IMR-90 (cell line): ENCODE results near the gene GPR15LG. TPM values are rescaled to one million over a fixed set of nuclear protein-coding genes. Genes with fewer than 3 reads are reported as not detected.

Source experiments
- ATAC-seq: fragments of 200-7000 bp; cut with Tn5 transposase; 2 replicates; pipeline ENCODE4 v1.9.1; 2020; ENCODE audit warnings: low read depth, mild to moderate bottlenecking, moderate library complexity
- BruUV-seq: library from RNA; stranded (reverse); fragments of 400-500 nt; replicated peaks from 2 replicates; lab custom pipeline; 2021; lab: Mats Ljungman, UMichigan
- CTCF ChIA-PET: fragments of 300-600 bp; formaldehyde crosslinking; extraction: SDS; loops from one replicate; lab custom pipeline; 2021; ENCODE audit warnings: antibody characterized with exemption; lab: Yijun Ruan, JAX
- POLR2A ChIA-PET: fragments of 300-600 bp; sonication (Branson Sonifier 250); formaldehyde crosslinking; loops from one replicate; lab custom pipeline; 2022; ENCODE audit warnings: antibody characterized with exemption; ENCODE audit not compliant: unreplicated experiment; lab: Charles Lee
- DNase-seq: peaks from one replicate; pipeline ENCODE4 v3.0.0; 2013
- H2AFZ ChIP-seq: replicated peaks from 2 replicates; pipeline ENCODE3; 2013; ENCODE audit warnings: low read length, mild to moderate bottlenecking; ENCODE audit not compliant: poor library complexity
- H2AK5ac ChIP-seq: 2 replicates; pipeline ENCODE4 v1.6.1; 2013; ENCODE audit warnings: low read depth, low read length, inconsistent platforms
- H2AK9ac ChIP-seq: replicated peaks from 2 replicates; pipeline ENCODE3; 2013; ENCODE audit warnings: mild to moderate bottlenecking, low read depth, low read length, moderate library complexity; ENCODE audit not compliant: poor library complexity
- H2BK120ac ChIP-seq: 2 replicates; pipeline ENCODE4 v1.6.1; 2013; ENCODE audit warnings: low read depth, low read length, inconsistent platforms
- H2BK15ac ChIP-seq: 3 replicates; pipeline ENCODE4 v1.6.1; 2013; ENCODE audit warnings: low read depth, low read length, inconsistent platforms
- H2BK20ac ChIP-seq: 2 replicates; pipeline ENCODE4 v1.6.1; 2013; ENCODE audit warnings: low read depth, mild to moderate bottlenecking, inconsistent platforms, low read length, moderate library complexity
- H2BK5ac ChIP-seq: 2 replicates; pipeline ENCODE4 v1.6.1; 2013; ENCODE audit warnings: mild to moderate bottlenecking, low read depth, low read length, inconsistent platforms; ENCODE audit not compliant: poor library complexity, severe bottlenecking
- H3K14ac ChIP-seq: replicated peaks from 2 replicates; pipeline ENCODE4 v1.6.1; 2013; ENCODE audit warnings: low read depth, low read length, inconsistent platforms
- H3K18ac ChIP-seq: 2 replicates; pipeline ENCODE4 v1.6.1; 2013; ENCODE audit warnings: low read depth, low read length, control low read depth
- H3K23ac ChIP-seq: 2 replicates; pipeline ENCODE4 v1.6.1; 2013; ENCODE audit warnings: low read depth, low read length, inconsistent platforms
- H3K27ac ChIP-seq: 2 replicates; pipeline ENCODE4 v1.5.1; 2013; ENCODE audit warnings: mild to moderate bottlenecking, control low read depth, low read length; ENCODE audit not compliant: insufficient read depth
- H3K27me3 ChIP-seq: 2 replicates; pipeline ENCODE4 v1.6.1; 2013; ENCODE audit warnings: low read length; ENCODE audit not compliant: control insufficient read depth, insufficient read depth
- H3K36me3 ChIP-seq: 2 replicates; pipeline ENCODE4 v1.6.1; 2013; ENCODE audit warnings: low read length, mixed read lengths; ENCODE audit not compliant: control insufficient read depth, insufficient read depth
- H3K4ac ChIP-seq: 2 replicates; pipeline ENCODE4 v1.6.1; 2013; ENCODE audit warnings: low read depth, low read length, inconsistent platforms
- H3K4me1 ChIP-seq: 2 replicates; pipeline ENCODE4 v1.6.1; 2013; ENCODE audit warnings: low read length, mixed read lengths; ENCODE audit not compliant: control insufficient read depth, insufficient read depth
- H3K4me2 ChIP-seq: 2 replicates; pipeline ENCODE4 v1.6.1; 2013; ENCODE audit warnings: low read depth, mild to moderate bottlenecking, control low read depth, low read length, moderate library complexity
- H3K4me3 ChIP-seq: 2 replicates; pipeline ENCODE4 v1.5.1; 2013; ENCODE audit warnings: low read depth, mild to moderate bottlenecking, control low read depth, low read length, moderate library complexity; ENCODE audit not compliant: insufficient read depth
- H3K56ac ChIP-seq: 2 replicates; pipeline ENCODE4 v1.6.1; 2013; ENCODE audit warnings: low read length, inconsistent platforms; ENCODE audit not compliant: insufficient read depth; ENCODE audit errors: extremely low read depth
- H3K79me1 ChIP-seq, 2 experiments: 2 replicates each; pipeline ENCODE4 v1.6.1; 2013; ENCODE audit warnings: low read length in 2 of 2, inconsistent platforms in 1 of 2, low read depth in 1 of 2
- H3K9ac ChIP-seq: 2 replicates; pipeline ENCODE4 v1.6.1; 2013; ENCODE audit warnings: low read depth, low read length, control low read depth
- H3K9me1 ChIP-seq: 2 replicates; pipeline ENCODE4 v1.6.1; 2013; ENCODE audit warnings: low read length, inconsistent platforms; ENCODE audit not compliant: insufficient read depth
- H3K9me3 ChIP-seq: 2 replicates; pipeline ENCODE4 v1.6.1; 2013; ENCODE audit warnings: low read length; ENCODE audit not compliant: control insufficient read depth, insufficient read depth
- H4K20me1 ChIP-seq: 2 replicates; pipeline ENCODE4 v1.6.1; 2013; ENCODE audit warnings: low read length, inconsistent platforms; ENCODE audit not compliant: insufficient read depth
- H4K5ac ChIP-seq: 2 replicates; pipeline ENCODE4 v1.6.1; 2013; ENCODE audit warnings: mild to moderate bottlenecking, low read depth, low read length, control low read depth
- H4K8ac ChIP-seq, 2 experiments: 2 replicates each; pipeline ENCODE4 v1.6.1; 2013; ENCODE audit warnings: low read depth in 2 of 2, low read length in 2 of 2, control low read depth in 1 of 2, inconsistent platforms in 1 of 2
- H4K91ac ChIP-seq: 2 replicates; pipeline ENCODE4 v1.6.1; 2013; ENCODE audit warnings: low read depth, low read length, inconsistent platforms; ENCODE audit not compliant: insufficient read depth
- BHLHE40 ChIP-seq: fragments of 150-350 bp; IDR thresholded peaks from 2 replicates; pipeline ENCODE4 v1.6.1; 2016; ENCODE audit warnings: mild to moderate bottlenecking, low read depth, low read length
- CEBPB ChIP-seq: IDR thresholded peaks from 2 replicates; pipeline ENCODE4 v1.6.1; 2012; ENCODE audit warnings: low read depth, low read length, improper control_type of control experiment
- CHD1 ChIP-seq: IDR thresholded peaks from 2 replicates; pipeline ENCODE4 v1.6.1; 2012; ENCODE audit warnings: low read depth, low read length, improper control_type of control experiment
- FOS ChIP-seq: fragments of 150-350 bp; IDR thresholded peaks from 2 replicates; pipeline ENCODE4 v1.6.1; 2016; ENCODE audit warnings: low read depth, low read length
- MAFK ChIP-seq: IDR thresholded peaks from 2 replicates; pipeline ENCODE4 v1.6.1; 2012; ENCODE audit warnings: low read depth, low read length, improper control_type of control experiment
- MAZ ChIP-seq: IDR thresholded peaks from 2 replicates; pipeline ENCODE4 v1.6.1; 2012; ENCODE audit warnings: low read depth, mild to moderate bottlenecking, low read length, improper control_type of control experiment, moderate library complexity, borderline replicate concordance
- MXI1 ChIP-seq: IDR thresholded peaks from 2 replicates; pipeline ENCODE4 v1.6.1; 2012; ENCODE audit warnings: low read depth, mild to moderate bottlenecking, low read length, moderate library complexity, borderline replicate concordance
- NFE2L2 ChIP-seq: fragments of 150-350 bp; IDR thresholded peaks from 2 replicates; pipeline ENCODE4 v1.6.1; 2016; ENCODE audit warnings: low read depth, mild to moderate bottlenecking, low read length
- POLR2A ChIP-seq: IDR thresholded peaks from 2 replicates; pipeline ENCODE4 v1.6.1; 2012; ENCODE audit warnings: mild to moderate bottlenecking, low read depth, low read length
- RCOR1 ChIP-seq: IDR thresholded peaks from 2 replicates; pipeline ENCODE4 v1.6.1; 2012; ENCODE audit warnings: mild to moderate bottlenecking, low read length, improper control_type of control experiment; ENCODE audit not compliant: insufficient replicate concordance
- RFX5 ChIP-seq: IDR thresholded peaks from 2 replicates; pipeline ENCODE4 v1.8.0; 2012; ENCODE audit warnings: low read depth, mild to moderate bottlenecking, low read length, moderate library complexity
- SMC3 ChIP-seq: fragments of 150-350 bp; IDR thresholded peaks from 2 replicates; pipeline ENCODE4 v1.6.1; 2016; ENCODE audit warnings: low read depth, mild to moderate bottlenecking, antibody characterized with exemption, low read length, moderate library complexity
- USF2 ChIP-seq: fragments of 150-350 bp; IDR thresholded peaks from 2 replicates; pipeline ENCODE4 v1.6.1; 2017; ENCODE audit warnings: mild to moderate bottlenecking, antibody characterized with exemption, low read length, low read depth
- WGBS, 2 experiments: methylation state at CpG; one replicate each; pipeline versions ENCODE4 v1.1.5 to v1.1.7; 2013; ENCODE audit warnings: missing lambda C conversion rate in 2 of 2; ENCODE audit not compliant: insufficient read length in 1 of 2; ENCODE audit errors: extremely low coverage in 2 of 2; 5-methylcytosine and 5-hydroxymethylcytosine counted together
- dilution Hi-C: fragments of 300-500 bp; cut with HindIII; formaldehyde crosslinking; loops from one replicate; pipeline ENCODE4 v1.14.3; 2018; ENCODE audit warnings: low sequenced_read_pairs; ENCODE audit not compliant: unreplicated experiment
- in situ Hi-C: fragments of 300-500 bp; cut with MboI; formaldehyde crosslinking; loops from 3 replicates; pipeline ENCODE4 v1.14.3; 2019; ENCODE audit warnings: low sequenced_read_pairs, inconsistent platforms, mixed read lengths
- intact Hi-C: fragments of 100-400 bp; cut with micrococcal nuclease; formaldehyde crosslinking; loops from 2 replicates; pipeline ENCODE4 v1.10.0; 2022
- polyA plus RNA-seq, 3 experiments: library from polyadenylated mRNA; depleted of rRNA; stranded (reverse); fragments of >200 nt; gene quantifications; 2 replicates each; pipeline ENCODE4 v1.2.3, GENCODE V29; 2012; ENCODE audit warnings: low replicate concordance in 1 of 3
- total RNA-seq: library from RNA; depleted of rRNA; stranded (reverse); fragments of >200 nt; gene quantifications from 2 replicates; pipeline ENCODE4 v1.2.3, GENCODE V29; 2012
- TF ChIP-seq, protein P1 (sequence below): fragments of 150-350 bp; IDR thresholded peaks from 2 replicates; pipeline ENCODE4 v1.6.1; 2016; ENCODE audit warnings: low read depth, mild to moderate bottlenecking, low read length, moderate library complexity, borderline replicate concordance

GPR15LG gene
- total and polyA plus RNA-seq, 2 of the 4 experiments (the other 2 are of a cell fraction) = not detected

GRCh38 chr10:84139126-84140035 is 34.2 kb upstream of the GPR15LG start, which contains the start of gene GHITM:
TSS of gene GHITM (plus strand) at chr10:84139509. CDS start at chr10:84141501, 1,992 bp downstream.
- Histone ChIP-seq H3K9me1 (no peaks in the 10 kb centered on the region), H2AFZ (peak within 1 kb of the TSS; percentile 94), H4K8ac (peak within 1 kb of the TSS; percentile 99 to 100), H4K20me1 (no peaks in the 10 kb centered on the region), H3K9ac (peak within 1 kb of the TSS; percentile 65), H3K36me3 (peaks cover 4% of the 10 kb centered on the region), H3K4ac (peak within 1 kb of the TSS; percentile 75), H3K79me1 (peaks cover 11 to 18% of the 10 kb centered on the region in 2 experiments), H3K4me2 (peak within 1 kb of the TSS; percentile 99), H3K27me3 (no peaks in the 10 kb centered on the region), H3K4me1 (peaks cover 4% of the 10 kb centered on the region), H3K27ac (peak within 1 kb of the TSS; percentile 73), H3K18ac (peak within 1 kb of the TSS; percentile 21), H3K4me3 (peak within 1 kb of the TSS; percentile 89), H2AK5ac (peak within 1 kb of the TSS; percentile 9; the same call in 1 of the 2 replicates), H2BK120ac (peak within 1 kb of the TSS; percentile 52; the same call in 1 of the 2 replicates), H2BK20ac (peak within 1 kb of the TSS; percentile 57), H3K9me3 (no peaks in the 10 kb centered on the region), H3K23ac (peak within 1 kb of the TSS; percentile 50), H3K56ac (peak within 1 kb of the TSS; percentile 69), H2AK9ac (peak within 1 kb of the TSS; percentile 68), H3K14ac (peak within 1 kb of the TSS; percentile 67), H2BK15ac (peak within 1 kb of the TSS; percentile 56; the same call in 1 of the 3 replicates), H4K5ac (peak within 1 kb of the TSS; percentile 98), H2BK5ac (peak within 1 kb of the TSS; percentile 61), H4K91ac (peak within 1 kb of the TSS; percentile 27)
- CTCF ChIA-PET = interaction anchor here (0.7 to 2.4 kb wide), 2 partner anchors 8 to 1433 kb away, joined by 3 to 11 read pairs; no protein-coding TSS in a partner anchor
- POLR2A ChIA-PET = interaction anchor here (1.0 kb wide), 1 partner anchor 10 kb away, joined by 3 read pairs; no protein-coding TSS in a partner anchor
- no TSS peak for BruUV-seq
- WGBS, 2 experiments = 0% methylated on average over 8 of the region's 61 CpGs; no CpG with 5 or more reads in 1 of the 2 experiments
- in situ Hi-C loops (loop anchor here (10.0 kb wide), 1 partner anchor 395 kb away; no protein-coding TSS in a partner anchor), dilution Hi-C loops (no loop called here), intact Hi-C loops (loop anchor here (10.0 kb wide), 1 partner anchor 115 kb away; no protein-coding TSS in a partner anchor)
- peak; percentile 99 for ATAC-seq
- DNase-seq = peak; percentile 98
- TF ChIP-seq BHLHE40 (peak; percentile 48), NFE2L2 (peak; percentile 95), RFX5 (no peak), MXI1 (no peak), FOS (no peak), CHD1 (peak; percentile 94; the same call in 1 of the 2 replicates), USF2 (0 out of 2 replicates have a peak, but pooled peaks have one; percentile 10), SMC3 (no peak), CEBPB (peak; percentile 98), RCOR1 (no peak), POLR2A (peak; percentile 91), MAFK (no peak), MAZ (peak; percentile 70; the same call in 1 of the 2 replicates)
- TF ChIP-seq, protein P1, sequence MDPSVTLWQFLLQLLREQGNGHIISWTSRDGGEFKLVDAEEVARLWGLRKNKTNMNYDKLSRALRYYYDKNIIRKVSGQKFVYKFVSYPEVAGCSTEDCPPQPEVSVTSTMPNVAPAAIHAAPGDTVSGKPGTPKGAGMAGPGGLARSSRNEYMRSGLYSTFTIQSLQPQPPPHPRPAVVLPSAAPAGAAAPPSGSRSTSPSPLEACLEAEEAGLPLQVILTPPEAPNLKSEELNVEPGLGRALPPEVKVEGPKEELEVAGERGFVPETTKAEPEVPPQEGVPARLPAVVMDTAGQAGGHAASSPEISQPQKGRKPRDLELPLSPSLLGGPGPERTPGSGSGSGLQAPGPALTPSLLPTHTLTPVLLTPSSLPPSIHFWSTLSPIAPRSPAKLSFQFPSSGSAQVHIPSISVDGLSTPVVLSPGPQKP = no peak
